Daoy (cell line): ENCODE data around the gene KCNH3. TPM values are rescaled to one million over a fixed set of nuclear protein-coding genes. Genes with fewer than 3 reads are reported as not detected.
"Not testable (repeated sequence)": the region's sequence is repeated elsewhere in the genome, so short reads cannot be mapped to it uniquely, and the experiment has no call there.

Experiments
- DNase-seq: peaks from one replicate; pipeline ENCODE4 v3.0.0-alpha.2; 2015; ENCODE audit warnings: low read depth
- total RNA-seq: library from RNA; depleted of rRNA; stranded (reverse); fragments of >200 nt; shearing (Covaris generic); gene quantifications from 2 replicates; pipeline ENCODE4 v1.2.3, GENCODE V29; 2014

KCNH3 gene
- total RNA-seq, 1 experiment from 2014 or later: 0.40 TPM

DNA sequence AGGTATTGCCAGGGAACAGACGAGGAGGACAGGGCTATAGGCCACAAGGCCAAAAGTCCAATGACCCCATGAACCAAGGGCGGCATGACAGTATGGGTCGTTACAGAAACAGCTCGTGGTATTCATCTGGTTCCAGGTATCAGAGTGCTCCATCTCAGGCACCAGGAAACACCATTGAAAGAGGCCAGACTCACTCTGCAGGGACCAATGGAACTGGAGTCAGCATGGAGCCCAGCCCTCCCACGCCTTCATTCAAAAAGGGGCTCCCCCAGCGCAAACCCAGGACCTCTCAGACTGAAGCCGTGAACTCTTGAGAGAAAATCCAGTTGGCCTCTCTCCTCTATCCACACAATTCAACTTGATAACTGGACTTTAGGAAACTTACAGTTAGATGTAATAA lies 12.9 kb upstream of the KCNH3 start:
- no peak for DNase-seq

DNA sequence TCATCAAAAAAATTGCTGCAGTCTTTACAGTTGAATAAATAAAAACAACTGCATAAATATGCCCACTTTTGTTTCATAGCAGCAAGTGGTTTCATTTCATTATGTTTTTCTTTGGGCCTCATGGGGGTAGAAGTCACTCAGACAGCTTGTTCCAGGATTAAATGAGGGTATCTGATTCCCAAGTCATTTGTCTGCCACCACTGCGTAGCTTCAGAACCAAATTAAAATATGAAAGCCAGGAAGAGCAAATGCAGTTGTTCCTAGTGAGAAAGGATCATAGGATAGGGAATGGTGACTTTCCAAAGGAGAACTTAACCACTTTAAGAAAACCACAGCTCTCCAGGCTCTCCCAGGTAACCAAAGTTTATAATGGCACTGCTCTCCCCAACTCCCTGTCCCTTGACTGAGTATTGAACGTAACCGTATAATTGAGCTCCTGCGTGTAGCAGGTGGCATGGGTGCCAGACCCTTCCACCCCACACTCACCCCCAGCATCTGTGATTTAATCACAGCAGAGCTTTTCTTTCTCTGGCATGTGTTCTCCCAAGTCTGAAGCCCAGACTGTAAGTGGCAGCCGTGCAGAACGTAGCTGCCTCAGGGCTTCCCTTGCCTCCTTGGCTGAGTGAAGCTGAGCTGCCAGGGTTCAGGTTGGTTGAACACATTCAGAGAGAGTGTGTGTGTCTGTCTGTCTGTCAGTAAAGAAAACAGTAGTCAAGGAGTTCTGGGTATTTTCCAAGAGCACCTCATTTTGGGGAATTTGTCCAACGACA lies 11.3 kb upstream of the KCNH3 start:
- DNase-seq: no peak

DNA sequence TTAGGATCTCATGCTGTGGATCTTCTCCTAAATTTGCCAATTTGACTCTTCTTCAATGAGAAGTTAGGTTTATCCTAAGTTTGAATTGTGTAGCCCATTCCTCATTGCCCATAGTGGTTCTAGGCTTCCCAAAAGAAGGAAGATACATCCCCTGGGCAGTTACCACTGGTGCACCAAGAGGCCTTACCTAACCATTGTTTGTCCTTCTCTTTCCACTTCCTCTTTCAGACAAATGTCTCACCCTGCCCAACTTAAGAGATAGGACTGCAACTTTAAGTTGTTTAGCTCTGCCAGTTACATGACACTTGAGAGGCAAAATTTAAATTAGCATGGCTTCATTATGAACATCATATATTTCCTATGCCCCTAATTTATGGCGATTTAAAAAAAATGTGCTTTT lies 9.4 kb upstream of the KCNH3 start:
- DNase-seq: no peak

DNA sequence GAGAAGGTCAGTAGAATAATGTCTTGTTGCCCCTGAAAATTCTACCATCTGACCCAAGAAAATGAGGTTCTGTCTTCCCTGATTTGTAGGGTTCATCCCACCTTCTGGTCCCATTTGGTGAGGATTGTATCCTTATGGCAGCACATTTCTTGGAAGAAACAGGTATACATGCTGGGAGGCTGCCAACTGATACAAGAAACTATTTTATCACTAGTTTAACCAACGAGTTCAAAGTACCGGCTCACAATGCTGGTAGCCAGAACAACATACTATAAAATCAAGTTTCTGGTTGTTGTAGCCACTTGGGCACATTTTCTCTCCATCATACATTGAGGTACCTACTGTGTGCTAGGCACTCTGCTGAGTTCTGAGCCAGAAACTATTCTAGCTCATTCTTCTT lies 7.1 kb upstream of the KCNH3 start:
- DNase-seq: no peak

DNA sequence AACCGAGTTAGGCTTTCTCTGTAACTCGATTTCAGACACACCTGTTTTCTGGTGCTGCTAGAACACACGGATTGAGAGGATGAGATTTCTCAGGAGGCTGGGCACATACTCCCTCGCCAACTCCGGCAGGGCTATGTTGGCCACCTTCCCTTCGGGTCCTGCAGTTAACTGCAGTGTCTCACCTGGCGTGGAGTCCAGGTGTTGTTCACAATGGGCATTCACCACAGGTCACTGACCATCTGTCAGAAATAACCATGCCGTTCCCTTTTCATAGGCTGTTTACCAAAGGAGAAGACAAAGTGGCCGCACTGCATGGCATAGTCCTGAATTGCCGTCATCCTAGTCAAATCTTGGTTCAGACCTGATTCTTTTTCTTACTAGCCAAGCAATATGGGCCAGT lies 5.5 kb upstream of the KCNH3 start:
- DNase-seq: no peak

DNA sequence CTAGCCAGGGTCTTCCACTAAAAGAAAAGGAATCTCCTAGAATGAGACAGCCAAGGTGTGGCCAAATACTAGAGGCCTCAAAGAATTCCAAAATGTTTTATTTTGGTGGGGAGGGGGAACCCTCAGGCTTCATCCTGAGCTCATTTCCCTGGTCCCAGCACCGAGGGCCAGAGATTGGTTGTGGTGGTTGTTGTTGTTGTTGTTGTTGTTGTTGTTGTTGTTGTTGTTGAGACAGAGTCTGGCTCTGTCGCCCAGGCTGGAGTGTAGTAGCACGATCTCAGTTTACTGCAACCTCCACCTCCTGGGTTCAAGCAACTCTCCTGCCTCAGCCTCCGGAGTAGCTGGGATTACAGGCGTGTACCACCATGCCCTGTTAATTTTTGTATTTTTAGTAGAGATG lies 4.7 kb upstream of the KCNH3 start:
- DNase-seq: not testable (repeated sequence)

DNA sequence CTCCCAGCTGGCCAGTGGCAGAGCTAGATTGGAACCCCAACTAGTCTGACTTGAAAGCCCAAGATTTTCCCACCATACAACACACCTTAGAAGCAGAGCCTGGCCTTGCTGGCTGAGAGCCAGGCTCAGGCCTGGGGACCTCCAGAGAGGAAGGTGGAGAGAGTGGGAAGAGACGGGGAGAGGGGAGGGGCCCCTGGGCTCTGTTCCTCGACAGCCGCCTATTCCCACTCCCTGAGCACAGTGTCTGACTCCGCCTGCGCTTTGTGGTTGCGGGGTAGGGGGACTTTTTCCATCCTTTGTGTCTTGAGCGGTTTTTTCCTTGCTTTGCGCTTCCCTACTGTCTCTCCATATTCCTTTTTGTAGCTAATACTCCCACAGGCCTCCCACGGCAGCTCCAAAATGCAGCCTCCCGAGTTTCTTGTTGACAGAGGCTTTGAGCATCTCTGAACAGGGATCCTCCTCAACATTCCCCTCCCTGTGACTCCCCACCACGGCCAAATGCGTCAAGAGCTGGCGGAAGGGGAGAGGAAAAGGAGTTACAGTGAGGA lies 4.0 kb upstream of the KCNH3 start:
- DNase-seq: no peak

DNA sequence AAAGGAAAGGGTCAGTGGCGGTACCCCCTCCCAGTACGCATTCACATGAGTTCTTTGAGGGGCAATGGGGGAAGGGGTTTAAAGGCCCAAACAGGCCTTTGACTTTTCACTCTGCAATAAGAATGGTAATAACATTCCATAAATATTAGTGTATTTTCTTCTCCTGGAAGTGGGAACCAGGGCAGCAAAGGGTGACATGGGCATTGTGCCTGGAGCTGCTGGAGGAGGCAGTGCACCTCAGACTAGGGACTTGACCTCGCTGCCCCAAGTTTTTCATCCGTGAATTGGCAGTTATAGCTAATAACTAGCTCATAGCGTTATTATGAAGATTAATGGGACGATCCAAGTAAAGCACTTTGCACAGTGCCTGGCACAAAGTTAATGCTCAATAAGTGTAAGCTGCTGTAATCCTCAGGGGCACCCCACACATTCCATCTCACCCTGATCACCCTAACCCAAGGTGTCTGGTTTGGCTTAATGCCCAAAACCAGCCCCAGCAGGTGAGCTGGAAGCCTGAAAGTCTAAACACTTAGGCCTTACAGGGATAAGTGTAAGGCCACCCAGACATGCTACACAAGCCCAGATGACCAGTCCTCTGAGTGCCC lies 2.8 kb upstream of the KCNH3 start:
- no peak for DNase-seq

DNA sequence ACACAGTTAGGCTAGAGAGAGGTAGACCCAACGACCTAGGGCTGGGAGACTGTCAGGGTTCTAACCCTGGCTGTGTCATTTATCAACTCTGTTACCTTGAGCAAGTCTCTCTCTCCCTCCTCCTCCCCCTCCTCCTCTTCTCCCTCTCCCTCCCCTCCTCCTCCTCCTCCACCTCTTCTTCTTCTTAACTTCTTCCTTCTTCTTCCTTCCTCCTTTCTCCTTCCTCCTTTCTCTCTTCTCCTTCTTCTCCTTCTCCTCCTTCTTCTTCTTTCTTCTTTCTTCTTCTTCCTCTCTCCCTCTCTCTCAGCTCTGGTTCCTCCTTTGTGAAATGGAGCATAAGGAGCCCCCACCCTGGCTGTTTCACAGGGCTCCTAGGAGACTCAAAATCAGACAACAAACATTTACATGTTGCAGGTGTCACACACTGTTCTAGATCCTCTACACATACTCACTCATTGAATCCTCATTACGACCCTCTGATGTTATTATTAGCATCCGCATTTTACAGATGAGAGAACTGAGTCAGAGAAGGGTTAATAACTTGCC lies 2.2 kb upstream of the KCNH3 start:
- DNase-seq: no peak

DNA sequence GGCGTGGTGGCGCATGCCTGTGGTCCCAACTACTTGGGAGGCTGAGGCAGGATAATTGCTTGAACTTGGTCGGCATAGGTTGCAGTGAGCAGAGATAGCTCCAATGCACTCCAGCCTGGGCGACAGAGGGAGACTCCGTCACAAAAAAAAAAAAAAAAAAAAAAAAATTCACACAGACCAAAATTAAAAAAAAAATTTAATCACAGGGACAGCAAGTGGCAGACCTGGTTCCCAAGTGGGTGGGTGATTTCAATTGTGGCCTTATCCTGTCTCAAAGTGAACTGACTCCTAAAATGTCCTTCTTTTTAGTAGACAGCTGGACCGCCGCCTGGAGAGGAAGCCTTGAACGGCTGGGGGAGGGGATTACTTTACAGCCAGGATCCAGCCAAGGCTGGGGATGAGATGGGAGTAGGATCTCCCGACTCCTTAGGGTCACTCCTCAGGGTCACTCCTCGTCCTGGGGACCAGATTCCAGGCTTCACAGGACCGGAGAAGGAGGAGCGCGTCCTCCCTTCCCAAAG lies 1.5 kb upstream of the KCNH3 start:
- DNase-seq: no peak

DNA sequence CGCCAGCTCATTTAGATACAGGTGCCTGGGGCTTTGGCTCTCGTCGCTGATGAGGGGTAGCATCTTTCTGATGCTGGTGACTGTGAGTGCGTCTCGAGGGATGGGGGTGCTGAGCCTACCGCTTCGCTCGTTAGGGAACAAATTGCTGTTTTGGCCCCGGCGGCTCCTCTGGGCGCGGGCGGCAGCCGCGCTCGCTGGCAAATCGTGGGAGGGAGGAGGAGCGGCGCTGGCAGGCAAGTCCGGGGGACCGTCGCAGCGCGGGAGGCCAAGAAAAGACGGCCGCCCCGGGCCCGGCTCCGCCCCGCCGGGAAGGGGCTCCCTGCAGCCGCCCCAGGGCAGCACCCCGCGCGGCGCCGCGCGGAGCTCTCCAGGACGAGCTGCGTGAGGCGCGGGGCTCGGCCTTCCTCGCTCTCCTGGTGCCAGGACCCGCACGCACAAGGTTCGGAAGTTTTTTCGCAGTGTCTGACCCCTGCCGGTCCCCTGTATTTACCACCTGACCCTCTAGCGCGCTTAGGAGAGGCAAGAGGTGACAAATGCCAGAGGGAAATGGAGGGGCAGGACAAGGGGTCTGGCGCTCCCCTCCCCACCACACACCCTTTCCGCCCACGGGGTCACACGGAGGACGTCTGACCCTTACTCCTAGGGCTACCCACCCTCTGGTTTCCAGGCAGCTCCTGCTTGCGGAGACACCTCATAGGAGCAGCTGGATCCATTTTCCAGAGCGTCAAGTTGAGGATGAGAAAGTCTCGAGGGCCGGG lies 899 bp upstream of the KCNH3 start:
- DNase-seq: no peak

DNA sequence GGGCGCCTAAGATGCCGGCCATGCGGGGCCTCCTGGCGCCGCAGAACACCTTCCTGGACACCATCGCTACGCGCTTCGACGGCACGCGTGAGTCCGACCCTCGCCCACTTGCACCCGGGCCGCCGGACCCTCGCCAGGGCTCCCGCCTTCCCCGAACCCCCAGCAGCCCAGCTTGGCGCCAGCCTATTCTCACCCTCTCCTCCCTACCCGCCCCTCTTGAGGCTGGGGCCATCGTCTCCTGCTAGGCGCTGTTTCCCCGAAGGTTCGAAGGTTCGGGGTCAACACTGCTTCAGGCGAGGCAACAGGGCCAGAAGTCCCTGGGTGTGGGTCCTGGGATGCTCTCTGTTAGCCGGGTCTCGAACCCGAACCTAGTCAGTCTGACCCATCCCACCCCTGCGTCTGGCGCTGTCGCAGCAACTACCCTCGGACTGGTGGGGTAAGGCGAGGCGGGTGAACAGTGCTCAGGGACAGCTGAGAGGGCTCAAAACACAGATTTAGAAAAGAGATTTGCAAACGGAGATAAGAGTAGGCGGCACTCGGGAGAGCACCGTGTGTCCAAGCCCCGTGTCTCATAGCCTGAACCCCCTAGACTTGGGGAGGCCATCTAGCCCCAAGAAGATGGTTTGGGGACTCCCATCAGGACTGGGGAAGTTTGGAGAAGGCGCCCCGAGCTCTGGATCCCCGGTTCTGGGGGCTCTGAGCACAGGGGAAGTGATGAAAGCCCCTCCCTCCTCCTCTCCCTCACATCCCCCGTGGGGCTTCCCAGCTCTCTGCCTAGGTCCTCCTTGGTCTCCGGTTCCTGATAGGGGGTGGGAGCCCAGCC lies 787 bp downstream of the KCNH3 start:
- no peak for DNase-seq

DNA sequence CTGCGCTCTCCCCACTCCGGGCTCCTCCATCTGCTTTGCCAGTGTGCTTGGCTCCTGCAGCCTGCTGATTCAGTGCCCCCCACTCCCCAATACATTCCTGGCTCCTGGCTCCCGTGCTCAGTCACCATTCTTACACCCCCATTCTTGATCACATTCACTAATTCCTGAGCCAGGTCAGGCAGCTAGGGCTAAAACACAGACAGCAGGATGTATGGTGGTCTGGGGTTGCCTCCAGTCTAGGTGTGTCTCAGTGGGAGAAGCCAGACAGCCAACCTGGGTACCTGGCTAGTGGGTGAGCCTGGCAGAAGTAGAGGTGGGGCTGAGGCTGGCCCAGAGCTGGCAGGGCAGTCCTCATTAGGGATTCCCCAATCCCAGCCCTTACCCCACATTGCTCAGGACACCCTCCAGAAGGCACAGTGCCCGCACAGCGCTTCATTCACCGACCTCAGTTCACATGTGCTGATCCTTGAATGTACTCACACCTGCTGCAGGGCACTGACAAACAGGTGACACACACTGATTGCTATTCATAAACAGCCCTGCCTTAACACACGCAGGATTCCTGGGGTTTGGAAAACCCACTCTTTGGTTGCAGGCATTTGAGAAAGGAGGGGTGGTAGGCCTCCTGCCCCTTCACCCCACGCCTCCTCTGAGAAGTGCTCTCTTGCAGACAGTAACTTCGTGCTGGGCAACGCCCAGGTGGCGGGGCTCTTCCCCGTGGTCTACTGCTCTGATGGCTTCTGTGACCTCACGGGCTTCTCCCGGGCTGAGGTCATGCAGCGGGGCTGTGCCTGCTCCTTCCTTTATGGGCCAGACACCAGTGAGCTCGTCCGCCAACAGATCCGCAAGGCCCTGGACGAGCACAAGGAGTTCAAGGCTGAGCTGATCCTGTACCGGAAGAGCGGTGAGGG lies 1.7 kb downstream of the KCNH3 start:
- DNase-seq: no peak

DNA sequence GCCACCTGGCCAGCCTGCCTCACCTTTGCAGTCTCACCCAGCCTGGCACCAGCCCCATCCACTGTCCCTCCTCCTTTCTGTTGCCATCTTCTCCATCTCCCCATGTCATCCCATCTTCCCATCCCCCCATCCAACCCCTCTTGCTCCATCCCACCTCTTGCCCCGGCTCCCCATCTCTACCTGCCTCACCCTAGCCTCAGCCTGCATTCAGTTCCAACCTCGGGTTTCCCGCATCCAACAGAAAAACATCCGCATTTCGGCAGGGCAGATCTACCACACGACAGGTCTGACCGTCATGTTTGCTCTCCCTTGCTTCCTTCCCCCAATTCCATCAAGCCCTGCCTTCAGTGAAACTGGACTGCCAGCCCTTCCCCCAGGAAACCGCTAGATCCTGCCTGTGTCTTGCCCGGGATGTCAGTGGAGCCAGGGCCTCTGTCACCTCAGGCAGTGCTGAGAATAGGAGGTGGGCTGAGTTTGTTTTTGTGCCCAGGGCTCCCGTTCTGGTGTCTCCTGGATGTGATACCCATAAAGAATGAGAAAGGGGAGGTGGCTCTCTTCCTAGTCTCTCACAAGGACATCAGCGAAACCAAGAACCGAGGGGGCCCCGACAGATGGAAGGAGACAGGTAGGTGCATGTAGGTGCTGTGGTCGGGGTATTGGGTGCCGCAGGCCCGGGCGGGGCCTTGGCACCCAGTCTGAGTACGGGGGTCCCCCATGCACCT lies 2.5 kb downstream of the KCNH3 start:
- no peak for DNase-seq

DNA sequence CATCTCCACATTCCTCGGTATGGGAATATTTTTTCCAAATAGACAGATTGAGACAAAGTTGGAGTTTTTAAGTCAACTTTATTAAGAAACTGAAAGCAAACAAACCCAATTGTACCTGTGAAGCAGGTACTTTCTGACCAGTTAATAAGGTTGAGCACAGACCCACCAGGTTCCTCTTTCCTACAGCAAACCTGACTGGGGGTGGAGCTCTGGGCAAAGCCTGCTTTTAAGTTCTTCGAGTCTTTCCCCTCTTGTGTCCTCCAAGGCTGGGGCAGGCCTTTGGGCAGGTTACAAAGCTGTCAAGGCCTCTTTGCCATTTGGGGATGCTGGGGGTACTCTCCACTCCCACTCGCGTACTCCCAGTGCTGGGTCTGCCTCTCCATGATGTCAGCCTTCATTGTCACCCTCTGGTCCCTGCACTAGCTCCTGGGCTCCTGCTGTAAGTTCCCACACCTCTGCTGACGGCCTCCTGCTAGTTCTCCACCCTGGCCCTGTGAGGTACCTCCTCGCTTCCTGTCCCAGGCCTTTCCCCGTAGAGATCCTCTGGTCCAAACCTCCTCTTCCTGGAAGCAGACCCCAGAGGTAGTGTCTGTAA lies 3.2 kb downstream of the KCNH3 start:
- DNase-seq: no peak

DNA sequence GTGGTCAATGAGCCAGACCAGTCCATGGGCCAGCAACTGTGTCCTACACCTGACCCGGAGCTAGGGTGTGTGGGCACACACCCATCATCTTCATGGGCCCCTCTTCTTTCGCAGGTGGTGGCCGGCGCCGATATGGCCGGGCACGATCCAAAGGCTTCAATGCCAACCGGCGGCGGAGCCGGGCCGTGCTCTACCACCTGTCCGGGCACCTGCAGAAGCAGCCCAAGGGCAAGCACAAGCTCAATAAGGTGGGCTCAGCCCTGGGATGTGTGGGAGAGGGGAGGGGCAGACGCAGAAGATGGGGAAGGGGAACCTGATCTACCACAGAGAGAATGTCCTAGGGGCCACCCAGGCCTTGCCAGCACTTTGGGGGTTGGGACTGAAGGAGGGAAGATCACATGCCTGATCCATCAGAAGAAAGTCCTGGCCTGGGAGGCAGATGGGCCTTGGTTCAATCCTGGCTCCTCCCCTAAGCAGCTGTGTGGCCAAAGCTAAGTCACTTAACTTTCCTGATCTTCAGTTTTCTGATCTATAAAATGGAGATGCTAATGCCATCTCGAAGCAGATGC lies 3.8 kb downstream of the KCNH3 start:
- DNase-seq: no peak

DNA sequence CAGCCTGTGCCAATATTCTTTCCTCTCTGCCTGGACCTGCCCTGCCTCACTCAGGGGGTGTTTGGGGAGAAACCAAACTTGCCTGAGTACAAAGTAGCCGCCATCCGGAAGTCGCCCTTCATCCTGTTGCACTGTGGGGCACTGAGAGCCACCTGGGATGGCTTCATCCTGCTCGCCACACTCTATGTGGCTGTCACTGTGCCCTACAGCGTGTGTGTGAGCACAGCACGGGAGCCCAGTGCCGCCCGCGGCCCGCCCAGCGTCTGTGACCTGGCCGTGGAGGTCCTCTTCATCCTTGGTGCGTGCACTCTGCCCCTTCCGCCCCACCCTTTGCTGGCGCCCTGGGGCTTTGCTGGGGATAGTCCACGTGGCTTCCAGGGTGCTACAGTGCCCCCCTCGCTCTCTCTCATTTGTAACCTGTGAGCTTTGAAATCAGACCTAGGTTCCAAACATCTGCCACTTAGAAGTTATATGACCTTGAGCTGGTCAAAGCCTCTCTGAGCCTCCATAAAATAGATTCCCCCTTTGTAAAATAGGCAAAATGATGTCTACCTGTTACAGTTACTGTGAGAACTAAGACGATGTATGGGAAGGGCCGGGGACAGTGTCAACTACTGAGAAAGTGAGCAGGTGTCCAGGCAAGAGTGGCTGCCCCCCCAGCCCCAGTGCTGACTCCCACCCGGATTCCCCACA lies 4.5 kb downstream of the KCNH3 start:
- no peak for DNase-seq
